NK-92 treated with Interleukin-12 subunit alpha and Interleukin-12 subunit beta, amount 100 ng/mL, for 24 hours (cell line): ENCODE measurements around the gene C11orf58.

Experiments
- DNase-seq: peaks from one replicate; lab custom pipeline; 2025; lab: John Stamatoyannopoulos, UW

Gene C11orf58

GRCh38 chr11:16769386-16769785, 30.9 kb downstream of the C11orf58 start:
- DNase-seq, result no peak

DNA sequence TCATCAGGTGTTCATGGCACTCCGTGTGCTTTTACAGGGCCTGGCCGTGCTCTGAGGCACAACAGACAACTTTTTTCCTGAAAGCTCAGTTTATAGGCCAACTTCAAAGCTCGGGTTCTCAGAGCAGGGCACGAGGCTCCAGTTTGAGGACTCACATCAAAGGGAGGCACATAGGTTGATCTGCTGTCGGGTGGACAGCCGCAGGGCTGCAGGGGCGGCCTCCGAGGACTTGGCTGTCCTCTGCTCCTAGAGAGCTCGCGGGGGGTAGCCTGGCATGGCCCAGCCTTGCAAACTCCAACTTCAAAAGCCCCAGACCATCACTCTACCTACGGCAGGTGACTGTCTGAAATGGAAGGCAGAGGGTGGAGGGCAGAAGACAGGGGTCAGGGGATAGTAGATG, 31.6 kb downstream of the C11orf58 start:
- DNase-seq, result no peak

- DNase-seq, result no peak
Observed at GRCh38 chr11:16771350-16772140, 33.1 kb downstream of the C11orf58 start.

GRCh38 chr11:16772141-16772512, 33.7 kb downstream of the C11orf58 start:
- DNase-seq, result no peak

- DNase-seq, result no peak
Observed at GRCh38 chr11:16773981-16774935, 35.8 kb downstream of the C11orf58 start.

DNA sequence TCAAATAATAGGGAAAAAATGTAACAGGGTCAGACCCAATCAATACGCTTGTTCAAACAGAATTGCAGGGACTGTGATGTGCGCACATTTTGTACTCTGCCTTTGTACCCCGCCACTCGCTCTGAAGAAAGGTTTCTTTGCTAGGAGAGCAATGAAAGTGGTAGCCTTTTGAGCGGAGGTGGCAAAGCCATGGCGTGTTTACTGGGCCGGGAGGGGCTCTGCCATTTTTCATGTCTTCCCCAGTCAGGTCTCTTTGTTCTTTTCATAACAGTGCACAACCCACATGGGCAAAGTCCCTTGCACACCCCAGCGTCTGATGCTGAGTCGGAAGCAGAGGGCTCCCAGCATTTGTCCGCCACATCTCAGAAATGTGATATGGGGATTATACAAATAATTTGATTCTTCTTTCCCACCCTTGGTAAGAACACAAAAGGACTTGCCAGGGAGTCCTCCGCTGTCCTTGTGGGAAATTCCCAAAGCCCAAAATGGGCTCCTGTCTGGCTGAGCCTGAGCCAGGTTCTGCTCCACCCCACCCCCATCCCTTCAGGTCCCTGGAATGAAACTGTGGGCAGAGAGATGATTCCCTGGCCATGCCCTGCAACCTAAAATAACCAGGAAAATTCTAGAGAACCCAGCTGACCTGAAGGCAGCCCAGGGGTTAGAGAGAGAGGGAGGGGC, 36.6 kb downstream of the C11orf58 start:
- DNase-seq, result no peak

- DNase-seq, result no peak
Observed at GRCh38 chr11:16775614-16776283, 37.3 kb downstream of the C11orf58 start.

- no peak for DNase-seq
Observed at GRCh38 chr11:16776711-16777612, 38.5 kb downstream of the C11orf58 start.

DNA sequence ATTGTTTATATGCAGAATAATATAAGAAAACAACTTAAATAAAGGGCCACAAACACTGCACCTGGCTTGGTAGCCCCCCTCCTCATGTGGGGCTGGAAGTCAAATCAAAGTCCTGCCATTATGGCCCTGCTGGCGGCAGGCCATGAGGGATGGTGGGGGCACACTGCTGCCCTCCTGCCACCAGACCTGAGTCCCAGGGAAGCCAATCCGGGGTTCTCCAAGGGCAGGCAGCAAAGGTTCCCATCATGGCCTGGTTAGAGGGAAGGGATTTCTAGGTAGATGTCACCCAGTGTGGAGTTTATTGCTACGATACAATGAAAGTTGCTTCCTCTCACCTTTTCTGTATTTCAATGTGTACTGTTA, 39.1 kb downstream of the C11orf58 start:
- DNase-seq, result no peak

DNA sequence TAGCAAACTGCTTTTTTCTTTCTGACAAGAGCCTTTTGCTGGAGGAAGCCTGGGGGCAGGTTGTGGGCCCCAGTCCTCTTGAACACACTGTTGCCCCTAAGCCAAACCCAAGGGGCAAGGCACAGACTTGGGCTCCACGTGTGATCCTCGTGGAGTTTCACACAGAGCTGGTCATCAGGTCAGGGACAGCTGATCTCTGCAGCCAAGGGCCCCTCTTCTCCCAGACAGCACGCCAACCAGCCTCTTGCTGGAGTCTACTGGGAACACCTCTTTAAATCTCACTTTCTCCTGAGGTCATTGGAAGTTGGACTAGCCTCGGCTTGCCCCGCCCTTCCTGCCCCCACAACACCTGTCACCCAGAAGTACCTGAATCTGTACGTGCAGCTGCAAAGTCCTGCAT, 39.8 kb downstream of the C11orf58 start:
- DNase-seq, result no peak

DNA sequence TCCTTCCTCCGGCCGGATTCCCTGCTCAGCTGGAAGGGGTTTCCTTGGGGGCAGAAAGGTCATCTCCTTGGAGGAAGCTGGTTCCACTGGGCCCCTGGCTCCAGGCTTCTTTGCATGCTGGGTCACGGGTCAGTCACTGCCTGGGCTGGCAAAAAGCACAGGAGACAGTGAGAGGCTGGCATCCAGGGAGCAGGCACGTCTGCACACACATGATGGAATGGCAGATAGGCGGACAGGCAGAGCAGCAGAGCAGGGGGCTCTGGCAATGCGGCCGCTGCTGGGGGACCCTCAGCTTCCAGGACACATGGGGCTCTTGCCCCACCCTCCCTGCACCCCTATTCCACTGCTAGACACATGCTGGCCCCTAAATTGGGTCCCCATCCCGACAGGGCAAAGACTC, 40.4 kb downstream of the C11orf58 start:
- no peak for DNase-seq

DNA sequence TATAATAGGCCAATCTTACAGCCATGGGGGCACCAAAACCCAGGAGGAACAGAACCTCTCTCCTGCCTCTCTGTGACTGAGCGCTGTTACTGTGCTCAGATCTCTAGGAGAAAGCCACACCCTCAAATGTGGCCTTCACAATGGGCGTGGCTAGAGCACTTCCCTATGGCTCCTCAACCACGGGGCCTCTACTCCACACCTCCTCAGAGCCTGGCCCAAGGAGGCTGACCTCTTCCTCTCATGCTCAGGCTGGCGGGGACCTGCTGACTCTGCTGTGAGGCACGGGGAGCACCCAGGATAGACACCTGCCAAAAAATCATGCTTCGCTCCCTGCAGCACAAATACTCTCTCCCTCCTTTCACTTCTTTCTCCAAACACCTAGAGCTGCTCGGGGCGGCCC, 41.0 kb downstream of the C11orf58 start:
- DNase-seq, result no peak

DNA sequence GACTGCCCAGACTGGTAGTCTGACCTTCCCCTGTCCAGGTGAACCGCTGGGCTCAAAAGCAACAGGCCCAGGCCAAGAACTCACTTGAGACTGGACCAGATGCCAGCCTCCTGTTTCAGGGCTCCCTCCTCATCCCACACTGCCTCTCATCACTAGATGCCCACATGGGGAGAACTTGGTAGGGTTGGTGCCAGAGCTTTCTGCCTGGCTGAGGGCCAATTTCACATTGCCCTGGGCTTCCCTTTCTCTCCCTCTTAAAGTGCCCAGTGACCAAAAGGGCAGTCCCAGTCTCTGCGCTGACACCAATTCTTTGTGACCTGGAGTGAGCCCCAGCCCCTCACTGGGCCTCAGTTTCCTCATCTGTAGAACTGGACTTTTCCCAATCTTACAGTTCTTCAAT, 41.7 kb downstream of the C11orf58 start:
- no peak for DNase-seq

DNA sequence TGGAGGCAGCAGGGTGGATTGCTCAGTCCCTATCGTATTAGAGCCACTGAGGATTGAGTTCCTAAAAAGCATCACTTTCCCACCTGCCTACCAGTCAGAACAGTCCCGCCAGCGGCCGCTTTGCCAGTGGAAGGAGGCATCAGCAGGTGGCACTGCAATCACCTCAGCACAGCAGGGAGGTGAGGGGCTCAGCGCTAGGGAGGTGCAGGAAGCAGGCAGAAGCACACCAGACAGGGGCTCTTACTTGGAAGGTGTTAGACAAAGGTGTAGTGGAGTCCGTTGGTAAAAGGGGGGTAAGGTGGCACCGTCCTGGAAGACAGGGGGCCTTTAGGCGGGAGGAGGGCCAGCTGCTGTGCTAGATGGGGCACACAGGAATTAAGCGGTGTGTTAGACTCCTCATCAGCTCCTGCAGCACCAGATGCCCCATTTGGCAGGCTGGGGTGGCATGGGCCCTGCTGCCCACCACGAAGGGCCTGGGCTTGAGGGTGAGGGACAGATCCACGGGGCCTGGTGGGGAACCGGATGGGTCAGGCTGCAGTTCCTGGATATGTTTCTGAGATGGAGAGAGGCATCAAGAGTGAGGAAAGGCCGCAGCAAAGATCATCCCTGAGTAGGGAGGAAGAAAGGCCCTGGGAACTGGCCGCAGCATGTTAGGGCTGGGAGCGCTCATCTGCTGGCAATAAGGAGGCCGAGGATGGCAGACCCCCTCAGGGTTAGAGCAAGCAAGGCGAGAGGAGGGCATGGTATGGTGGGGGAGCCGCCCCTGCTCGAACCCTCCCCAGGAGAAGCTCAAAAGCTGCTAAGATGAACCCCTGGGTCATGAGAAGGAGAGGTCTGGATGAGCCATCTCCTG, 42.5 kb downstream of the C11orf58 start:
- no peak for DNase-seq

DNA sequence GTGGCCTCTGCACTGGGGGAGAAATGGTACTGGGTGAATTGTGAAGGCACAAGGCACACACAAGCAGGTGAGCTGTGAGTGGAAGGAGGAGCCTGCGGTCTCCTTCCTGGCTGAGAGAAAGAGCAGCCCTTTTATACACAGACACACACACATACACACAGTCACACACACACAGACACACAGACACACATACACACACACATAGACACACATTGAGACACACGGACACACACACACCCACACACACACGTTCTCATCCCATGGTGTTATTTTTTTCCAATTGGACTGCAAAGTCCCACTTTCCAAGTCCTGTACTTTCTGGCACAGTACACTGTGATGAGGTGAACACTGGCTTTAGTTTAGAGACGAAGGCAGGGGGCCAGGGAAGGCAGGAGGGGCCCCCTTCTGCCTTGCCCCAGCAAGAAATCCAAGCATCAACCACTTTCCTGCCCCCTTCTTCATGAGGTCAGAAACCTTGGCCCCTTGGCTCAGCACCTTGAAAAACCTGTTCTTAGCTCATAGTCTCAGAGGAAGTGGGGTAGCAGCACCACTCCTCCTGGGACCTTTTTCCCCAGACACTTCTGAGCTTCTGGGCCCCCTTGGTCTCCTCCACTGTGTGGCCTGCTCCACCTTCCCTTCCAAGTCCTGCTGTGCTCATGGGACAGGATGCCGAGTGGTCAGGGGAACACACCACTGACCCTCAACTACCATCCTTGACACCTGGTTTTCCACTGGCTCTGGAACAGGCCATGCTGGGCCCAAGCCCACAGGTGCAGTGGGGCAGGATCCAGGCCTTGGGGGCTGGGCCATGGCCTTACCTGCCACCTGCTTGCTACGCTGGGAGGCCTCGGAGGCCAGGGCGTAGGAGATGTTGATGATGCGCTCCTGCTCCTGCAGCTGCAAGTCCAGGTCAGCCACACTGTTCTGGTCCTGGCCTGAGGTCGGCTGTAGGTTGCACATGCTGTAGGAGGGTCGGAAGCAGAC, 43.8 kb downstream of the C11orf58 start:
- DNase-seq, result no peak

- no peak for DNase-seq
Observed at GRCh38 chr11:16783321-16783801, 44.9 kb downstream of the C11orf58 start.

DNA sequence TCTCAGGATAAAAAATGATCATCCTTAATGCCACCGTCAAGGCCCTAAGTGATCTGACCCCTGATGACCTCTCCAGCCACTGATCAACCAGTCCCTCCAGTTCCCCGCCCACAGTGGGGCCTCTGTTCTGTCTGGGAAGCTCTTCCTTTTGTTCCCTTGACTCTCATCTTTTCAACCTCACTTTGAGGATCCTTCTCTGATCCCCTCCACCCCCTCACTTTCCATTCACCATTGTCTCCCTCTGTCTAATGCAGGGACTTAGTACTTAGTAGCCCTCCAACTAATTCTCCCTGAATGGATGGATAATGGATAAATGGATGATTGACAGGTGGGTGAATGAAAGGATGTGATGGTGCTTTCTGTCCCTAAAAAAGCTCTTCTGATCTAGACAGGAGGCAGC, 45.6 kb downstream of the C11orf58 start:
- no peak for DNase-seq

DNA sequence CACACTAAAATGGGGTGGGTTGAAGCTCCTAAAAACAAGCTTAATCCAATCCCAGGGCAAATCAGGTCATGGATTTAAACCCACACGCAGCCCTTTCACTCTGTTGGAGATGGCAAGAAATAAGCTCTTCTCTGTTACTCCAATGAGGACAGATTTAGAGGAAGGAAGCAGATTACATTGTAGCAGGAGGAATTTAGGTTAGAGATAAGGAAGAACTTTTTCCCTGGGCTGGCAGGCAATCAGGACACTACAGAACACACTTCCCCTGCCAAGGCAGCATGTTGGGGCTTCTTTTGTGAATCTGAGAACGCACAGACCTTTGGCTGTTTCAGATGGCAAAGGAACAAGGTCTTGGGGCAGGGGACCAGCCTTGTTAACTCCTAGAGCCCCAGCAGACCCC, 46.2 kb downstream of the C11orf58 start:
- DNase-seq, result no peak
